Transverse colon (tissue), 4 donors: ENCODE results near the gene PYGB. TPM values are rescaled to one million over a fixed set of nuclear protein-coding genes. Genes with fewer than 3 reads are reported as not detected.

ENCODE experiments used
- DNase-seq: peaks from one replicate; pipeline ENCODE4 v3.0.0-alpha.2; 2019
- H3K27ac ChIP-seq, 4 donors: fragments of 200-600 bp; sonication (generic); 2 replicates each; pipeline ENCODE4 v1.5.1; 2016 to 2018; ENCODE audit warnings: inconsistent platforms in 4 of 4
- H3K27me3 ChIP-seq: fragments of 200-600 bp; sonication (generic); 2 replicates; pipeline ENCODE4 v1.5.1; 2017; ENCODE audit warnings: inconsistent platforms
- H3K36me3 ChIP-seq, 4 donors: fragments of 200-600 bp; sonication (generic); 2 replicates each; pipeline ENCODE4 v1.5.1; 2017 to 2019; ENCODE audit warnings: inconsistent platforms in 4 of 4
- H3K4me1 ChIP-seq, 4 donors: fragments of 200-600 bp; sonication (generic); 2 replicates each; pipeline ENCODE4 v1.5.1; 2017 to 2020; ENCODE audit warnings: inconsistent platforms in 4 of 4
- H3K4me3 ChIP-seq, 4 donors: fragments of 200-600 bp; sonication (generic); 1 replicate in 1 of 4; 2 replicates in 3 of 4; pipeline versions ENCODE4 v1.5.1 to v1.6.1; 2017 to 2019; ENCODE audit warnings: inconsistent platforms in 4 of 4
- H3K9me3 ChIP-seq, 2 donors: fragments of 200-600 bp; sonication (generic); 2 replicates each; pipeline ENCODE4 v1.5.1; 2017 to 2019; ENCODE audit warnings: inconsistent platforms in 2 of 2
- CTCF ChIP-seq, 5 experiments: fragments of 200-600 bp in 3 of 5; fragments of 450-650 bp in 2 of 5; sonication (generic) in 3 of 5; IDR thresholded peaks; 1 replicate in 2 of 5; 2 replicates in 3 of 5; pipeline ENCODE4 v1.5.1; 2016 to 2017; ENCODE audit warnings: antibody characterized with exemption in 5 of 5, inconsistent platforms in 3 of 5, mild to moderate bottlenecking in 2 of 5, moderate library complexity in 1 of 5
- EP300 ChIP-seq: sonication (generic); formaldehyde crosslinking; IDR thresholded peaks from one replicate; pipeline ENCODE4 v1.6.1; 2017; ENCODE audit warnings: antibody characterized with exemption, low read depth
- POLR2A ChIP-seq: fragments of 450-650 bp; IDR thresholded peaks from one replicate; pipeline ENCODE4 v1.6.1; 2016; ENCODE audit warnings: antibody characterized with exemption, mild to moderate bottlenecking, moderate library complexity
- POLR2AphosphoS5 ChIP-seq, 3 donors: sonication (generic); formaldehyde crosslinking; IDR thresholded peaks; one replicate each; pipeline ENCODE4 v1.6.1; 2016; ENCODE audit warnings: antibody characterized with exemption in 3 of 3
- WGBS, 2 donors: methylation state at CpG; one replicate each; pipeline ENCODE4 v1.1.5; 2018; ENCODE audit warnings: low coverage in 1 of 2; 5-methylcytosine and 5-hydroxymethylcytosine counted together
- in situ Hi-C, 4 donors: fragments of 200-750 bp; cut with MboI; loops; one replicate each; pipeline versions ENCODE4 v1.15.0 to v1.15.1; 2017; ENCODE audit warnings: low sequenced_read_pairs in 3 of 4, low pct_ligation_motif_present in 1 of 4, low pct_unique_long_range_greater_than_20kb in 1 of 4
- intact Hi-C: fragments of 100-400 bp; cut with DNase I; formaldehyde crosslinking; loops from one replicate; pipeline ENCODE4 v1.15.1; 2023; ENCODE audit warnings: low total_unique reads
- total RNA-seq, 4 donors: library from RNA; depleted of rRNA; stranded (reverse); fragments of >200 nt; gene quantifications; one replicate each; pipeline ENCODE4 v1.1.0, GENCODE V29; 2016

Gene PYGB
- total RNA-seq, 4 donors from 2014 or later, result 195 to 554 (median 359) TPM

GRCh38 chr20:25203089-25203488 lies 44.8 kb upstream of the PYGB start:
- H3K36me3 ChIP-seq, result peaks cover 0 to 6% (median 0%) of the 10 kb centered on the region in 4 donors
- TF ChIP-seq POLR2A (no peak), EP300 (no peak), POLR2AphosphoS5 (IDR thresholded peaks at IDR 0.05) (no peak), CTCF (IDR thresholded peaks at IDR 0.05) (no peak)
- in situ Hi-C loops, result no loop called here
- no peak overlapping the region for H3K4me3 ChIP-seq
- H3K27me3 ChIP-seq, result no peaks in the 10 kb centered on the region
- H3K27ac ChIP-seq, result no peak overlapping the region
- intact Hi-C loops, result no loop called here
- peaks cover 11 to 36% (median 15%) of the 10 kb centered on the region in 4 donors for H3K4me1 ChIP-seq
- WGBS, 2 donors, result 78 to 89% methylated on average over 2 of the region's 2 CpGs
- H3K9me3 ChIP-seq, result no peaks in the 10 kb centered on the region
- DNase-seq, result no peak

- Histone ChIP-seq H3K4me1 (peaks cover 5 to 28% (median 14%) of the 10 kb centered on the region in 4 donors), H3K27ac (peak overlapping the region in 3 of 4 donors; percentile 15 to 19 (median 16)), H3K4me3 (no peak overlapping the region), H3K27me3 (no peaks in the 10 kb centered on the region), H3K9me3 (no peaks in the 10 kb centered on the region), H3K36me3 (peaks cover 0 to 6% (median 0%) of the 10 kb centered on the region in 4 donors)
- DNase-seq, result no peak
- intact Hi-C loops (no loop called here), in situ Hi-C loops (no loop called here)
- WGBS, 2 donors, result 25 to 29% methylated on average over 1 of the region's 1 CpG
- no peak for TF ChIP-seq POLR2AphosphoS5 (IDR thresholded peaks at IDR 0.05)
- TF ChIP-seq EP300, result no peak
Measured at GRCh38 chr20:25203871-25204320, 44.0 kb upstream of the PYGB start.

GRCh38 chr20:25204550-25205276 lies 43.2 kb upstream of the PYGB start:
- WGBS, 2 donors, result 77 to 85% methylated on average over 2 to 9 of the region's 9 CpGs
- no peaks in the 10 kb centered on the region for H3K9me3 ChIP-seq
- H3K27ac ChIP-seq, result peak overlapping the region in 3 of 4 donors; percentile 15 to 19 (median 16)
- no peaks in the 10 kb centered on the region for H3K27me3 ChIP-seq
- no peak for TF ChIP-seq CTCF (IDR thresholded peaks at IDR 0.05)
- no peak for TF ChIP-seq EP300
- TF ChIP-seq POLR2A, result no peak
- TF ChIP-seq POLR2AphosphoS5 (IDR thresholded peaks at IDR 0.05), result no peak
- peaks cover 0 to 7% (median under 1%) of the 10 kb centered on the region in 4 donors for H3K36me3 ChIP-seq
- intact Hi-C loops, result no loop called here
- H3K4me3 ChIP-seq, result no peak overlapping the region
- DNase-seq, result no peak
- in situ Hi-C loops, result no loop called here
- H3K4me1 ChIP-seq, result peaks cover 2 to 20% (median 8%) of the 10 kb centered on the region in 4 donors

GRCh38 chr20:25205277-25206062 lies 42.4 kb upstream of the PYGB start:
- no peak for DNase-seq
- no peak overlapping the region for H3K4me3 ChIP-seq
- peaks cover 0 to 9% (median 4%) of the 10 kb centered on the region in 4 donors for H3K36me3 ChIP-seq
- H3K27ac ChIP-seq, result peak overlapping the region in 1 of 4 donors; percentile 15
- in situ Hi-C loops, result no loop called here
- no peaks in the 10 kb centered on the region for H3K9me3 ChIP-seq
- TF ChIP-seq CTCF (IDR thresholded peaks at IDR 0.05) (no peak), POLR2A (no peak), EP300 (no peak), POLR2AphosphoS5 (IDR thresholded peaks at IDR 0.05) (no peak)
- peaks cover 0 to 12% (median 2%) of the 10 kb centered on the region in 4 donors for H3K4me1 ChIP-seq
- 78 to 85% methylated on average over 8 to 21 of the region's 21 CpGs for WGBS, 2 donors
- intact Hi-C loops, result no loop called here
- no peaks in the 10 kb centered on the region for H3K27me3 ChIP-seq
